ENCODE measurements around the gene SPEG. TPM values are rescaled to one million over a fixed set of nuclear protein-coding genes. Genes with fewer than 3 reads are reported as not detected.
"Not testable (repeated sequence)": the region's sequence is repeated elsewhere in the genome, so short reads cannot be mapped to it uniquely, and the experiment has no call there.

The SPEG gene
- total RNA-seq, 1 experiment from 2014 or later: not detected

GRCh38 chr2:219402665-219403515 lies 31.8 kb upstream of the SPEG start:
- no peaks in the 10 kb centered on the region for H3K79me2 ChIP-seq (ENCODE audit: low read length)
- no peaks in the 10 kb centered on the region for H3K9me3 ChIP-seq (ENCODE audit: low read length)
- peak; percentile 86 for DNase-seq
- no peaks in the 10 kb centered on the region for H4K20me1 ChIP-seq (ENCODE audit: insufficient read depth, low read depth, low read length)
- H3K9me2 ChIP-seq (replicated peaks; ENCODE audit: insufficient read depth, low read length): no peaks in the 10 kb centered on the region
- H3K4me1 ChIP-seq (ENCODE audit: low read length): no peaks in the 10 kb centered on the region
- no peak overlapping the region for H3K27ac ChIP-seq (ENCODE audit: low read length)
- no peak overlapping the region for H2AFZ ChIP-seq (ENCODE audit: low read length)
- no peaks in the 10 kb centered on the region for H3K27me3 ChIP-seq (ENCODE audit: low read length)
- no peak overlapping the region for H3K4me2 ChIP-seq (ENCODE audit: low read depth, low read length, poor library complexity, severe bottlenecking)
- no peak overlapping the region for H3K9ac ChIP-seq (ENCODE audit: low read length)
- no peak overlapping the region for H3K4me3 ChIP-seq (ENCODE audit: low read length)
- H3K36me3 ChIP-seq (ENCODE audit: insufficient read depth, low read length): no peaks in the 10 kb centered on the region

GRCh38 chr2:219403861-219404260 lies 30.8 kb upstream of the SPEG start:
- Histone ChIP-seq H3K4me3 (ENCODE audit: low read length) (no peak overlapping the region), H3K4me1 (ENCODE audit: low read length) (no peaks in the 10 kb centered on the region), H2AFZ (ENCODE audit: low read length) (no peak overlapping the region), H3K4me2 (ENCODE audit: low read depth, low read length, poor library complexity, severe bottlenecking) (no peak overlapping the region), H3K27me3 (ENCODE audit: low read length) (no peaks in the 10 kb centered on the region), H3K9ac (ENCODE audit: low read length) (no peak overlapping the region), H3K36me3 (ENCODE audit: insufficient read depth, low read length) (no peaks in the 10 kb centered on the region), H3K27ac (ENCODE audit: low read length) (no peak overlapping the region), H4K20me1 (ENCODE audit: insufficient read depth, low read depth, low read length) (no peaks in the 10 kb centered on the region), H3K9me2 (replicated peaks; ENCODE audit: insufficient read depth, low read length) (no peaks in the 10 kb centered on the region), H3K79me2 (ENCODE audit: low read length) (no peaks in the 10 kb centered on the region), H3K9me3 (ENCODE audit: low read length) (no peaks in the 10 kb centered on the region)
- DNase-seq: no peak

GRCh38 chr2:219404291-219404910 lies 30.2 kb upstream of the SPEG start:
- Histone ChIP-seq H3K36me3 (ENCODE audit: insufficient read depth, low read length) (no peaks in the 10 kb centered on the region), H3K79me2 (ENCODE audit: low read length) (no peaks in the 10 kb centered on the region), H3K9ac (ENCODE audit: low read length) (no peak overlapping the region), H3K4me2 (ENCODE audit: low read depth, low read length, poor library complexity, severe bottlenecking) (no peak overlapping the region), H3K9me3 (ENCODE audit: low read length) (no peaks in the 10 kb centered on the region), H3K4me1 (ENCODE audit: low read length) (no peaks in the 10 kb centered on the region), H3K4me3 (ENCODE audit: low read length) (no peak overlapping the region), H4K20me1 (ENCODE audit: insufficient read depth, low read depth, low read length) (no peaks in the 10 kb centered on the region), H2AFZ (ENCODE audit: low read length) (no peak overlapping the region), H3K27ac (ENCODE audit: low read length) (no peak overlapping the region), H3K9me2 (replicated peaks; ENCODE audit: insufficient read depth, low read length) (no peaks in the 10 kb centered on the region), H3K27me3 (ENCODE audit: low read length) (no peaks in the 10 kb centered on the region)
- DNase-seq: no peak

- Histone ChIP-seq H3K27ac (ENCODE audit: low read length) (no peak overlapping the region), H3K4me2 (ENCODE audit: low read depth, low read length, poor library complexity, severe bottlenecking) (no peak overlapping the region), H4K20me1 (ENCODE audit: insufficient read depth, low read depth, low read length) (no peaks in the 10 kb centered on the region), H3K4me3 (ENCODE audit: low read length) (no peak overlapping the region), H3K4me1 (ENCODE audit: low read length) (no peaks in the 10 kb centered on the region), H2AFZ (ENCODE audit: low read length) (no peak overlapping the region), H3K9ac (ENCODE audit: low read length) (no peak overlapping the region), H3K9me3 (ENCODE audit: low read length) (no peaks in the 10 kb centered on the region), H3K79me2 (ENCODE audit: low read length) (no peaks in the 10 kb centered on the region), H3K36me3 (ENCODE audit: insufficient read depth, low read length) (no peaks in the 10 kb centered on the region), H3K9me2 (replicated peaks; ENCODE audit: insufficient read depth, low read length) (no peaks in the 10 kb centered on the region), H3K27me3 (ENCODE audit: low read length) (no peaks in the 10 kb centered on the region)
- no peak for DNase-seq
Observed at GRCh38 chr2:219404954-219405353, 29.7 kb upstream of the SPEG start.

- no peak overlapping the region for H3K4me3 ChIP-seq (ENCODE audit: low read length)
- DNase-seq: no peak
- H2AFZ ChIP-seq (ENCODE audit: low read length): no peak overlapping the region
- no peaks in the 10 kb centered on the region for H3K27me3 ChIP-seq (ENCODE audit: low read length)
- H3K9ac ChIP-seq (ENCODE audit: low read length): no peak overlapping the region
- H3K27ac ChIP-seq (ENCODE audit: low read length): no peak overlapping the region
- H3K9me2 ChIP-seq (replicated peaks; ENCODE audit: insufficient read depth, low read length): no peaks in the 10 kb centered on the region
- H3K4me2 ChIP-seq (ENCODE audit: low read depth, low read length, poor library complexity, severe bottlenecking): no peak overlapping the region
- H3K36me3 ChIP-seq (ENCODE audit: insufficient read depth, low read length): no peaks in the 10 kb centered on the region
- H3K9me3 ChIP-seq (ENCODE audit: low read length): no peaks in the 10 kb centered on the region
- H4K20me1 ChIP-seq (ENCODE audit: insufficient read depth, low read depth, low read length): no peaks in the 10 kb centered on the region
- no peaks in the 10 kb centered on the region for H3K4me1 ChIP-seq (ENCODE audit: low read length)
- no peaks in the 10 kb centered on the region for H3K79me2 ChIP-seq (ENCODE audit: low read length)
Observed at GRCh38 chr2:219405451-219405850, 29.2 kb upstream of the SPEG start.

GRCh38 chr2:219405958-219406860 lies 28.4 kb upstream of the SPEG start:
- no peaks in the 10 kb centered on the region for H3K27me3 ChIP-seq (ENCODE audit: low read length)
- H3K27ac ChIP-seq (ENCODE audit: low read length): no peak overlapping the region

GRCh38 chr2:219406861-219407230 lies 27.8 kb upstream of the SPEG start:
- Histone ChIP-seq H4K20me1 (ENCODE audit: insufficient read depth, low read depth, low read length) (no peaks in the 10 kb centered on the region), H3K36me3 (ENCODE audit: insufficient read depth, low read length) (no peaks in the 10 kb centered on the region), H3K4me2 (ENCODE audit: low read depth, low read length, poor library complexity, severe bottlenecking) (no peak overlapping the region), H2AFZ (ENCODE audit: low read length) (no peak overlapping the region), H3K9me2 (replicated peaks; ENCODE audit: insufficient read depth, low read length) (no peaks in the 10 kb centered on the region), H3K4me1 (ENCODE audit: low read length) (no peaks in the 10 kb centered on the region), H3K9ac (ENCODE audit: low read length) (no peak overlapping the region), H3K27ac (ENCODE audit: low read length) (no peak overlapping the region), H3K4me3 (ENCODE audit: low read length) (no peak overlapping the region), H3K9me3 (ENCODE audit: low read length) (no peaks in the 10 kb centered on the region), H3K27me3 (ENCODE audit: low read length) (no peaks in the 10 kb centered on the region), H3K79me2 (ENCODE audit: low read length) (no peaks in the 10 kb centered on the region)
- DNase-seq: no peak

More at GRCh38 chr2:219405958-219406860, 28.4 kb upstream of the SPEG start:
- Histone ChIP-seq H3K36me3 (ENCODE audit: insufficient read depth, low read length) (no peaks in the 10 kb centered on the region), H3K4me2 (ENCODE audit: low read depth, low read length, poor library complexity, severe bottlenecking) (no peak overlapping the region), H4K20me1 (ENCODE audit: insufficient read depth, low read depth, low read length) (no peaks in the 10 kb centered on the region), H2AFZ (ENCODE audit: low read length) (no peak overlapping the region), H3K9ac (ENCODE audit: low read length) (no peak overlapping the region), H3K9me3 (ENCODE audit: low read length) (no peaks in the 10 kb centered on the region), H3K4me1 (ENCODE audit: low read length) (no peaks in the 10 kb centered on the region), H3K9me2 (replicated peaks; ENCODE audit: insufficient read depth, low read length) (no peaks in the 10 kb centered on the region), H3K79me2 (ENCODE audit: low read length) (no peaks in the 10 kb centered on the region), H3K4me3 (ENCODE audit: low read length) (no peak overlapping the region)
- no peak for DNase-seq

- not testable (repeated sequence) for H3K27me3 ChIP-seq (ENCODE audit: low read length); H2AFZ ChIP-seq (ENCODE audit: low read length)
Observed at GRCh38 chr2:219407343-219407742, 27.3 kb upstream of the SPEG start.

More at GRCh38 chr2:219407343-219407742, 27.3 kb upstream of the SPEG start:
- not testable (repeated sequence) for H4K20me1 ChIP-seq (ENCODE audit: insufficient read depth, low read depth, low read length); H3K4me1 ChIP-seq (ENCODE audit: low read length); H3K9ac ChIP-seq (ENCODE audit: low read length); H3K36me3 ChIP-seq (ENCODE audit: insufficient read depth, low read length); H3K4me2 ChIP-seq (ENCODE audit: low read depth, low read length, poor library complexity, severe bottlenecking); H3K27ac ChIP-seq (ENCODE audit: low read length); H3K9me3 ChIP-seq (ENCODE audit: low read length); DNase-seq; H3K4me3 ChIP-seq (ENCODE audit: low read length); H3K9me2 ChIP-seq (replicated peaks; ENCODE audit: insufficient read depth, low read length); H3K79me2 ChIP-seq (ENCODE audit: low read length)

All from Karpas-422 (cell line).